ENCODE results near the gene PNKD. TPM values are rescaled to one million over a fixed set of nuclear protein-coding genes. Genes with fewer than 3 reads are reported as not detected.

PNKD gene
- total RNA-seq, 1 experiment from 2014 or later = 49.8 TPM

GRCh38 chr2:218378053-218378452 is 107.7 kb downstream of the PNKD start:
- Mint-ChIP-seq H3K36me3 (no peaks in the 10 kb centered on the region), H3K4me3 (no peak overlapping the region), H3K4me1 (no peaks in the 10 kb centered on the region), H3K27ac (no peak overlapping the region), H3K27me3 (ENCODE audit: low read depth) (peaks cover 3% of the 10 kb centered on the region; the same call in 1 of the 2 replicates), H3K9me3 (no peaks in the 10 kb centered on the region)
- DNase-seq (ENCODE audit: low spot score) (no peak), ATAC-seq (no peak)
- ChIA-PET CTCF (interaction anchor here (1.2 kb wide), 1 partner anchor 91 kb away, joined by 3 read pairs; no protein-coding TSS in a partner anchor), POLR2A (no interaction called here)
- no peak for TF ChIP-seq IRF1 (CRISPR knock-in tag; IDR thresholded peaks at IDR 0.05)
- no peak for TF ChIP-seq PREB (CRISPR knock-in tag; IDR thresholded peaks at IDR 0.05; ENCODE audit: borderline replicate concordance)
- no peak for TF ChIP-seq E2F5 (CRISPR knock-in tag; IDR thresholded peaks at IDR 0.05)
- TF ChIP-seq FOXK1 (CRISPR knock-in tag; IDR thresholded peaks at IDR 0.05) = no peak
- no peak for TF ChIP-seq CREM (CRISPR knock-in tag; IDR thresholded peaks at IDR 0.05)
- TF ChIP-seq ZNF671 (CRISPR knock-in tag; IDR thresholded peaks at IDR 0.05) = no peak
- no peak for TF ChIP-seq ETV6 (CRISPR knock-in tag; IDR thresholded peaks at IDR 0.05)
- TF ChIP-seq MLX (CRISPR knock-in tag; IDR thresholded peaks at IDR 0.05) = no peak
- no peak for TF ChIP-seq E2F4 (CRISPR knock-in tag; IDR thresholded peaks at IDR 0.05; ENCODE audit: borderline replicate concordance, low read depth)
- TF ChIP-seq TEAD4 (CRISPR knock-in tag; IDR thresholded peaks at IDR 0.05) = no peak
- TF ChIP-seq ZNF425 (CRISPR knock-in tag; conservative IDR thresholded peaks at IDR 0.05) = no peak
- no peak for TF ChIP-seq CTCF (IDR thresholded peaks at IDR 0.05)
- no peak for TF ChIP-seq NR2C2 (CRISPR knock-in tag; IDR thresholded peaks at IDR 0.05)
- no peak for TF ChIP-seq MYBL2 (CRISPR knock-in tag; IDR thresholded peaks at IDR 0.05)
- no peak for TF ChIP-seq NR1H2 (CRISPR knock-in tag; IDR thresholded peaks at IDR 0.05)
- no peak for TF ChIP-seq CDX4 (CRISPR knock-in tag; IDR thresholded peaks at IDR 0.05; ENCODE audit: borderline replicate concordance)
- no peak for TF ChIP-seq ZNF281 (CRISPR knock-in tag; IDR thresholded peaks at IDR 0.05)
- TF ChIP-seq IRF2 (CRISPR knock-in tag; IDR thresholded peaks at IDR 0.05; ENCODE audit: borderline replicate concordance, low read depth) = no peak
- no peak for TF ChIP-seq PRDM15 (CRISPR knock-in tag; IDR thresholded peaks at IDR 0.05)

All from WTC11 (cell line).